ENCODE data around the gene NCOA1.

NCOA1 gene

GRCh38 chr2:24623535-24623934, 132.5 kb downstream of the NCOA1 start:
- no peak overlapping the region for H3K4me3 ChIP-seq (ENCODE audit: control insufficient read depth in 1 of 7, extremely low read depth in 1 of 7, insufficient read depth in 4 of 7, low read depth in 2 of 7, low read length in 6 of 7)
- H3K27me3 ChIP-seq (replicated peaks in 2 of 5; ENCODE audit: control insufficient read depth in 4 of 5, insufficient read depth in 5 of 5, low read length in 4 of 5), result no peaks in the 10 kb centered on the region
- no peaks in the 10 kb centered on the region for H3K9me3 ChIP-seq (ENCODE audit: control extremely low read depth in 1 of 5, control insufficient read depth in 4 of 5, insufficient read depth in 2 of 5, low read depth in 1 of 5, low read length in 4 of 5)
- DNase-seq, result no peak
- H3K4me1 ChIP-seq (ENCODE audit: control extremely low read depth in 1 of 4, control insufficient read depth in 4 of 4, insufficient read depth in 4 of 4, low read length in 3 of 4), result no peaks in the 10 kb centered on the region
- ChIA-PET CTCF (no interaction called here), POLR2A (no interaction called here)
- H3K36me3 ChIP-seq (ENCODE audit: control insufficient read depth in 4 of 4, insufficient read depth in 4 of 4, low read length in 3 of 4), result no peaks in the 10 kb centered on the region
- H3K27ac ChIP-seq (ENCODE audit: insufficient read depth in 1 of 2, low read depth in 1 of 2, low read length in 2 of 2, poor library complexity in 1 of 2, severe bottlenecking in 2 of 2), result no peak overlapping the region
- WGBS (ENCODE audit: insufficient coverage), result 95% methylated on average over 4 of the region's 4 CpGs

GRCh38 chr2:24625728-24626127, 134.7 kb downstream of the NCOA1 start:
- ChIA-PET CTCF (no interaction called here), POLR2A (no interaction called here)
- Histone ChIP-seq H3K9me3 (ENCODE audit: control extremely low read depth in 1 of 5, control insufficient read depth in 4 of 5, insufficient read depth in 2 of 5, low read depth in 1 of 5, low read length in 4 of 5) (no peaks in the 10 kb centered on the region), H3K4me1 (ENCODE audit: control extremely low read depth in 1 of 4, control insufficient read depth in 4 of 4, insufficient read depth in 4 of 4, low read length in 3 of 4) (no peaks in the 10 kb centered on the region), H3K36me3 (ENCODE audit: control insufficient read depth in 4 of 4, insufficient read depth in 4 of 4, low read length in 3 of 4) (no peaks in the 10 kb centered on the region), H3K4me3 (ENCODE audit: control insufficient read depth in 1 of 7, extremely low read depth in 1 of 7, insufficient read depth in 4 of 7, low read depth in 2 of 7, low read length in 6 of 7) (no peak overlapping the region), H3K27me3 (replicated peaks in 2 of 5; ENCODE audit: control insufficient read depth in 4 of 5, insufficient read depth in 5 of 5, low read length in 4 of 5) (no peaks in the 10 kb centered on the region), H3K27ac (ENCODE audit: insufficient read depth in 1 of 2, low read depth in 1 of 2, low read length in 2 of 2, poor library complexity in 1 of 2, severe bottlenecking in 2 of 2) (no peak overlapping the region)
- no peak for DNase-seq
- WGBS (ENCODE audit: insufficient coverage), result no CpG with 5 or more reads among the region's 1 CpG

GRCh38 chr2:24626131-24626530, 135.1 kb downstream of the NCOA1 start:
- ChIA-PET POLR2A (no interaction called here), CTCF (no interaction called here)
- Histone ChIP-seq H3K4me3 (ENCODE audit: control insufficient read depth in 1 of 7, extremely low read depth in 1 of 7, insufficient read depth in 4 of 7, low read depth in 2 of 7, low read length in 6 of 7) (no peak overlapping the region), H3K9me3 (ENCODE audit: control extremely low read depth in 1 of 5, control insufficient read depth in 4 of 5, insufficient read depth in 2 of 5, low read depth in 1 of 5, low read length in 4 of 5) (no peaks in the 10 kb centered on the region), H3K27ac (ENCODE audit: insufficient read depth in 1 of 2, low read depth in 1 of 2, low read length in 2 of 2, poor library complexity in 1 of 2, severe bottlenecking in 2 of 2) (no peak overlapping the region), H3K27me3 (replicated peaks in 2 of 5; ENCODE audit: control insufficient read depth in 4 of 5, insufficient read depth in 5 of 5, low read length in 4 of 5) (no peaks in the 10 kb centered on the region), H3K36me3 (ENCODE audit: control insufficient read depth in 4 of 4, insufficient read depth in 4 of 4, low read length in 3 of 4) (no peaks in the 10 kb centered on the region), H3K4me1 (ENCODE audit: control extremely low read depth in 1 of 4, control insufficient read depth in 4 of 4, insufficient read depth in 4 of 4, low read length in 3 of 4) (no peaks in the 10 kb centered on the region)
- no peak for DNase-seq
- WGBS (ENCODE audit: insufficient coverage), result 97% methylated on average over 3 of the region's 3 CpGs

- no peaks in the 10 kb centered on the region for H3K9me3 ChIP-seq (ENCODE audit: control extremely low read depth in 1 of 5, control insufficient read depth in 4 of 5, insufficient read depth in 2 of 5, low read depth in 1 of 5, low read length in 4 of 5)
- no peak overlapping the region for H3K27ac ChIP-seq (ENCODE audit: insufficient read depth in 1 of 2, low read depth in 1 of 2, low read length in 2 of 2, poor library complexity in 1 of 2, severe bottlenecking in 2 of 2)
- no peaks in the 10 kb centered on the region for H3K36me3 ChIP-seq (ENCODE audit: control insufficient read depth in 4 of 4, insufficient read depth in 4 of 4, low read length in 3 of 4)
- no peak for DNase-seq
- H3K4me3 ChIP-seq (ENCODE audit: control insufficient read depth in 1 of 7, extremely low read depth in 1 of 7, insufficient read depth in 4 of 7, low read depth in 2 of 7, low read length in 6 of 7), result no peak overlapping the region
- POLR2A ChIA-PET, result interaction anchor here (0.6 kb wide), 1 partner anchor 930 kb away, joined by 3 read pairs; no protein-coding TSS in a partner anchor
- CTCF ChIA-PET, result no interaction called here
- H3K4me1 ChIP-seq (ENCODE audit: control extremely low read depth in 1 of 4, control insufficient read depth in 4 of 4, insufficient read depth in 4 of 4, low read length in 3 of 4), result peaks cover 2 to 4% (median 3%) of the 10 kb centered on the region in 4 experiments
- H3K27me3 ChIP-seq (replicated peaks in 2 of 5; ENCODE audit: control insufficient read depth in 4 of 5, insufficient read depth in 5 of 5, low read length in 4 of 5), result no peaks in the 10 kb centered on the region
These were observed 137.7 kb downstream of the NCOA1 start for GRCh38 chr2:24628746-24629145.

- CTCF ChIA-PET, result no interaction called here
- H3K4me3 ChIP-seq (ENCODE audit: control insufficient read depth in 1 of 7, extremely low read depth in 1 of 7, insufficient read depth in 4 of 7, low read depth in 2 of 7, low read length in 6 of 7), result no peak overlapping the region
- 13% methylated on average over 1 of the region's 1 CpG for WGBS (ENCODE audit: insufficient coverage)
- peaks cover 2 to 4% (median 3%) of the 10 kb centered on the region in 4 experiments for H3K4me1 ChIP-seq (ENCODE audit: control extremely low read depth in 1 of 4, control insufficient read depth in 4 of 4, insufficient read depth in 4 of 4, low read length in 3 of 4)
- peak; percentile 6 to 62 (median 48) for DNase-seq
- POLR2A ChIA-PET, result interaction anchor here (0.6 kb wide), 1 partner anchor 33 kb away, joined by 3 read pairs; no protein-coding TSS in a partner anchor
- no peaks in the 10 kb centered on the region for H3K27me3 ChIP-seq (replicated peaks in 2 of 5; ENCODE audit: control insufficient read depth in 4 of 5, insufficient read depth in 5 of 5, low read length in 4 of 5)
- no peaks in the 10 kb centered on the region for H3K9me3 ChIP-seq (ENCODE audit: control extremely low read depth in 1 of 5, control insufficient read depth in 4 of 5, insufficient read depth in 2 of 5, low read depth in 1 of 5, low read length in 4 of 5)
- no peaks in the 10 kb centered on the region for H3K36me3 ChIP-seq (ENCODE audit: control insufficient read depth in 4 of 4, insufficient read depth in 4 of 4, low read length in 3 of 4)
- no peak overlapping the region for H3K27ac ChIP-seq (ENCODE audit: insufficient read depth in 1 of 2, low read depth in 1 of 2, low read length in 2 of 2, poor library complexity in 1 of 2, severe bottlenecking in 2 of 2)
These were observed 141.1 kb downstream of the NCOA1 start for GRCh38 chr2:24632172-24632571.

GRCh38 chr2:24635181-24635580, 144.1 kb downstream of the NCOA1 start:
- Histone ChIP-seq H3K27me3 (replicated peaks in 2 of 5; ENCODE audit: control insufficient read depth in 4 of 5, insufficient read depth in 5 of 5, low read length in 4 of 5) (no peaks in the 10 kb centered on the region), H3K4me3 (ENCODE audit: control insufficient read depth in 1 of 7, extremely low read depth in 1 of 7, insufficient read depth in 4 of 7, low read depth in 2 of 7, low read length in 6 of 7) (no peak overlapping the region), H3K4me1 (ENCODE audit: control extremely low read depth in 1 of 4, control insufficient read depth in 4 of 4, insufficient read depth in 4 of 4, low read length in 3 of 4) (peaks cover 2 to 4% (median 3%) of the 10 kb centered on the region in 4 experiments), H3K27ac (ENCODE audit: insufficient read depth in 1 of 2, low read depth in 1 of 2, low read length in 2 of 2, poor library complexity in 1 of 2, severe bottlenecking in 2 of 2) (no peak overlapping the region), H3K9me3 (ENCODE audit: control extremely low read depth in 1 of 5, control insufficient read depth in 4 of 5, insufficient read depth in 2 of 5, low read depth in 1 of 5, low read length in 4 of 5) (peaks cover 0 to 7% (median 0%) of the 10 kb centered on the region in 5 experiments), H3K36me3 (ENCODE audit: control insufficient read depth in 4 of 4, insufficient read depth in 4 of 4, low read length in 3 of 4) (peaks cover 0 to 3% (median 0%) of the 10 kb centered on the region in 4 experiments)
- DNase-seq, result no peak
- ChIA-PET CTCF (no interaction called here), POLR2A (no interaction called here)
- WGBS (ENCODE audit: insufficient coverage), result 100% methylated on average over 1 of the region's 2 CpGs

- H3K9me3 ChIP-seq (ENCODE audit: control extremely low read depth in 1 of 5, control insufficient read depth in 4 of 5, insufficient read depth in 2 of 5, low read depth in 1 of 5, low read length in 4 of 5), result peaks cover 0 to 9% (median 0%) of the 10 kb centered on the region in 5 experiments
- no peaks in the 10 kb centered on the region for H3K27me3 ChIP-seq (replicated peaks in 2 of 5; ENCODE audit: control insufficient read depth in 4 of 5, insufficient read depth in 5 of 5, low read length in 4 of 5)
- no peaks in the 10 kb centered on the region for H3K4me1 ChIP-seq (ENCODE audit: control extremely low read depth in 1 of 4, control insufficient read depth in 4 of 4, insufficient read depth in 4 of 4, low read length in 3 of 4)
- POLR2A ChIA-PET, result interaction anchor here (0.6 kb wide), 1 partner anchor 505 kb away, joined by 3 read pairs; no protein-coding TSS in a partner anchor
- H3K36me3 ChIP-seq (ENCODE audit: control insufficient read depth in 4 of 4, insufficient read depth in 4 of 4, low read length in 3 of 4), result peaks cover 0 to 3% (median 0%) of the 10 kb centered on the region in 4 experiments
- H3K27ac ChIP-seq (ENCODE audit: insufficient read depth in 1 of 2, low read depth in 1 of 2, low read length in 2 of 2, poor library complexity in 1 of 2, severe bottlenecking in 2 of 2), result no peak overlapping the region
- no CpG with 5 or more reads among the region's 1 CpG for WGBS (ENCODE audit: insufficient coverage)
- CTCF ChIA-PET, result no interaction called here
- DNase-seq, result peak in 1 of 3 donors; percentile 17
- H3K4me3 ChIP-seq (ENCODE audit: control insufficient read depth in 1 of 7, extremely low read depth in 1 of 7, insufficient read depth in 4 of 7, low read depth in 2 of 7, low read length in 6 of 7), result no peak overlapping the region
These were observed 147.5 kb downstream of the NCOA1 start for GRCh38 chr2:24638568-24638967.

All from common myeloid progenitor, CD34-positive (primary cell).